Astrocyte (in vitro differentiated cells and primary cell): ENCODE measurements around the gene NAMPT.
"Not testable (repeated sequence)": the region's sequence is repeated elsewhere in the genome, so short reads cannot be mapped to it uniquely, and the experiment has no call there.

ENCODE experiments used
- EZH2 ChIP-seq: IDR thresholded peaks from 2 replicates; pipeline ENCODE4 v1.6.1; 2012; ENCODE audit warnings: mild to moderate bottlenecking, low read length, inconsistent platforms; ENCODE audit not compliant: insufficient read depth
- TF ChIP-seq, protein P1 (sequence below): IDR thresholded peaks from 2 replicates; pipeline ENCODE4 v1.5.1; 2011; ENCODE audit warnings: low read depth, mild to moderate bottlenecking, inconsistent platforms, low read length, moderate library complexity; ENCODE audit not compliant: insufficient read depth

DNA sequence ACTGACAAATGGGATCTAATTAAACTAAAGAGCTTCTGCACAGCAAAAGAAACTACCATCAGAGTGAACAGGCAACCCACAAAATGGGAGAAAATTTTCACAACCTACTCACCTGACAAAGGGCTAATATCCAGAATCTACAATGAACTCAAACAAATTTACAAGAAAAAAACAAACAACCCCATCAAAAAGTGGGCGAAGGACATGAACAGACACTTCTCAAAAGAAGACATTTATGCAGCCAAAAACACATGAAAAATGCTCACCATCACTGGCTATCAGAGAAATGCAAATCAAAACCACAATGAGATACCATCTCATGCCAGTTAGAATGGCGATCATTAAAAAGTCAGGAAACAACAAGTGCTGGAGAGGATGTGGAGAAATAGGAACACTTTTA is 39.7 kb upstream of the NAMPT start:
- not testable (repeated sequence) for TF ChIP-seq EZH2
- TF ChIP-seq, protein P1, sequence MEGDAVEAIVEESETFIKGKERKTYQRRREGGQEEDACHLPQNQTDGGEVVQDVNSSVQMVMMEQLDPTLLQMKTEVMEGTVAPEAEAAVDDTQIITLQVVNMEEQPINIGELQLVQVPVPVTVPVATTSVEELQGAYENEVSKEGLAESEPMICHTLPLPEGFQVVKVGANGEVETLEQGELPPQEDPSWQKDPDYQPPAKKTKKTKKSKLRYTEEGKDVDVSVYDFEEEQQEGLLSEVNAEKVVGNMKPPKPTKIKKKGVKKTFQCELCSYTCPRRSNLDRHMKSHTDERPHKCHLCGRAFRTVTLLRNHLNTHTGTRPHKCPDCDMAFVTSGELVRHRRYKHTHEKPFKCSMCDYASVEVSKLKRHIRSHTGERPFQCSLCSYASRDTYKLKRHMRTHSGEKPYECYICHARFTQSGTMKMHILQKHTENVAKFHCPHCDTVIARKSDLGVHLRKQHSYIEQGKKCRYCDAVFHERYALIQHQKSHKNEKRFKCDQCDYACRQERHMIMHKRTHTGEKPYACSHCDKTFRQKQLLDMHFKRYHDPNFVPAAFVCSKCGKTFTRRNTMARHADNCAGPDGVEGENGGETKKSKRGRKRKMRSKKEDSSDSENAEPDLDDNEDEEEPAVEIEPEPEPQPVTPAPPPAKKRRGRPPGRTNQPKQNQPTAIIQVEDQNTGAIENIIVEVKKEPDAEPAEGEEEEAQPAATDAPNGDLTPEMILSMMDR = not testable (repeated sequence)
